H1 (cell line): ENCODE results near the gene PID1. TPM values are rescaled to one million over a fixed set of nuclear protein-coding genes. Genes with fewer than 3 reads are reported as not detected.

Experiments
- CTCF ChIA-PET: fragments of 300-600 bp; sonication (Branson Sonifier 250); formaldehyde crosslinking; loops from one replicate; lab custom pipeline; 2021; ENCODE audit not compliant: partially characterized antibody; lab: Charles Lee
- POLR2A ChIA-PET: fragments of 300-600 bp; sonication (Branson Sonifier 250); formaldehyde crosslinking; loops from one replicate; lab custom pipeline; 2021; ENCODE audit warnings: inconsistent platforms; ENCODE audit not compliant: partially characterized antibody; lab: Charles Lee
- DNase-seq, 2 experiments: peaks; one replicate each; pipeline versions ENCODE4 v3.0.0 to v3.0.0-alpha.2; 2010 to 2022; ENCODE audit warnings: low spot score in 2 of 2, low read depth in 1 of 2, mixed read lengths in 1 of 2
- FAIRE-seq: peaks from 2 replicates; lab custom pipeline; 2011; peaks lifted over from hg19 to GRCh38; lab: Jason Lieb, UNC
- H2AFZ ChIP-seq: 2 replicates; pipeline ENCODE4 v1.8.1; 2012; ENCODE audit warnings: low read length, inconsistent platforms
- H2AK5ac ChIP-seq: 2 replicates; pipeline ENCODE4 v1.6.1; 2013; ENCODE audit warnings: low read depth, low read length
- H2BK120ac ChIP-seq: replicated peaks from 2 replicates; pipeline ENCODE3; 2013; ENCODE audit warnings: low read depth, low read length, inconsistent platforms
- H2BK12ac ChIP-seq: 2 replicates; pipeline ENCODE4 v1.6.1; 2013; ENCODE audit warnings: low read depth, low read length
- H2BK15ac ChIP-seq: 2 replicates; pipeline ENCODE4 v1.6.1; 2013; ENCODE audit warnings: low read length
- H2BK20ac ChIP-seq: 2 replicates; pipeline ENCODE4 v1.6.1; 2013; ENCODE audit warnings: low read length
- H2BK5ac ChIP-seq: 2 replicates; pipeline ENCODE4 v1.6.1; 2013; ENCODE audit warnings: low read depth, low read length
- H3K14ac ChIP-seq: 2 replicates; pipeline ENCODE4 v1.6.1; 2013; ENCODE audit warnings: inconsistent platforms; ENCODE audit not compliant: insufficient read length
- H3K18ac ChIP-seq: 2 replicates; pipeline ENCODE4 v1.6.1; 2013; ENCODE audit warnings: low read length; ENCODE audit errors: extremely low read depth
- H3K23ac ChIP-seq: 2 replicates; pipeline ENCODE4 v1.6.1; 2013; ENCODE audit warnings: inconsistent platforms; ENCODE audit not compliant: insufficient read length
- H3K23me2 ChIP-seq: 2 replicates; pipeline ENCODE4 v1.6.1; 2013; ENCODE audit warnings: low read depth, low read length
- H3K27ac ChIP-seq: 2 replicates; pipeline ENCODE4 v1.6.1; 2011; ENCODE audit warnings: low read depth, low read length, inconsistent platforms
- H3K27me3 ChIP-seq, 4 experiments: replicated peaks in 1 of 4; 1 replicate in 1 of 4; 2 replicates in 3 of 4; pipeline versions ENCODE4 v1.6.1 to v1.8.1; 2011 to 2013; ENCODE audit warnings: low read length in 3 of 4, mild to moderate bottlenecking in 3 of 4, inconsistent platforms in 2 of 4, mixed read lengths in 2 of 4, moderate library complexity in 1 of 4; ENCODE audit not compliant: control insufficient read depth in 3 of 4, insufficient read depth in 3 of 4; ENCODE audit errors: extremely low read depth in 1 of 4
- H3K36me3 ChIP-seq, 4 experiments: 2 replicates each; pipeline versions ENCODE4 v1.6.1 to v1.8.1; 2011 to 2013; ENCODE audit warnings: mild to moderate bottlenecking in 4 of 4, low read length in 3 of 4, moderate library complexity in 2 of 4, control low read depth in 1 of 4, inconsistent platforms in 1 of 4; ENCODE audit not compliant: insufficient read depth in 4 of 4, control insufficient read depth in 2 of 4
- H3K4ac ChIP-seq: replicated peaks from 2 replicates; pipeline ENCODE3; 2013; ENCODE audit warnings: low read length, low read depth, mixed read lengths, inconsistent platforms; ENCODE audit not compliant: insufficient read length
- H3K4me1 ChIP-seq, 4 experiments: replicated peaks in 1 of 4; 1 replicate in 1 of 4; 2 replicates in 3 of 4; pipeline versions ENCODE4 v1.6.1 to v1.8.1; 2011 to 2013; ENCODE audit warnings: low read length in 3 of 4, inconsistent platforms in 2 of 4, mixed read lengths in 1 of 4; ENCODE audit not compliant: insufficient read depth in 4 of 4, control insufficient read depth in 3 of 4
- H3K4me2 ChIP-seq, 2 experiments: 2 replicates each; pipeline versions ENCODE4 v1.6.1 to v1.8.1; 2011 to 2013; ENCODE audit warnings: low read depth in 2 of 2, low read length in 2 of 2, control low read depth in 1 of 2, inconsistent platforms in 1 of 2, mild to moderate bottlenecking in 1 of 2; ENCODE audit not compliant: insufficient read depth in 1 of 2
- H3K4me3 ChIP-seq, 4 experiments: fragments of 200-600, 300-600 bp in 1 of 4; sonication (generic), shearing (Covaris generic), sonication (Bioruptor Twin) in 1 of 4; 2 replicates each; pipeline versions ENCODE4 v1.5.1 to v1.8.1; 2011 to 2016; ENCODE audit warnings: low read length in 4 of 4, low read depth in 3 of 4, control low read depth in 2 of 4, inconsistent platforms in 2 of 4, mild to moderate bottlenecking in 2 of 4, mixed read lengths in 1 of 4, moderate library complexity in 1 of 4; ENCODE audit not compliant: insufficient read depth in 2 of 4; ENCODE audit errors: extremely low read depth in 1 of 4
- H3K56ac ChIP-seq: replicated peaks from 2 replicates; pipeline ENCODE3; 2013; ENCODE audit warnings: low read depth, mild to moderate bottlenecking, mixed read lengths, low read length, inconsistent platforms; ENCODE audit not compliant: insufficient read length
- H3K79me1 ChIP-seq: 2 replicates; pipeline ENCODE4 v1.6.1; 2013; ENCODE audit warnings: low read depth, low read length, control low read depth
- H3K79me2 ChIP-seq, 2 experiments: 2 replicates each; pipeline versions ENCODE4 v1.6.1 to v1.8.1; 2012 to 2013; ENCODE audit warnings: low read length in 2 of 2, mild to moderate bottlenecking in 2 of 2, inconsistent platforms in 1 of 2; ENCODE audit not compliant: insufficient read depth in 2 of 2, control insufficient read depth in 1 of 2
- H3K9ac ChIP-seq, 4 experiments: replicated peaks in 1 of 4; 1 replicate in 1 of 4; 2 replicates in 3 of 4; pipeline versions ENCODE4 v1.6.1 to v1.8.1; 2011 to 2013; ENCODE audit warnings: low read depth in 3 of 4, low read length in 3 of 4, control low read depth in 2 of 4, mild to moderate bottlenecking in 2 of 4, moderate library complexity in 2 of 4, inconsistent platforms in 1 of 4; ENCODE audit errors: extremely low read depth in 1 of 4
- H3K9me3 ChIP-seq, 2 experiments: 2 replicates each; pipeline versions ENCODE4 v1.6.1 to v1.8.1; 2012 to 2013; ENCODE audit warnings: mild to moderate bottlenecking in 2 of 2, moderate library complexity in 2 of 2, control low read depth in 1 of 2, inconsistent platforms in 1 of 2, low read depth in 1 of 2, low read length in 1 of 2, mixed read lengths in 1 of 2; ENCODE audit not compliant: insufficient read depth in 2 of 2
- H4K20me1 ChIP-seq, 2 experiments: replicated peaks in 1 of 2; 2 replicates each; pipeline versions ENCODE3 to v1.8.1; 2011 to 2013; ENCODE audit warnings: inconsistent platforms in 2 of 2, low read length in 2 of 2, mild to moderate bottlenecking in 1 of 2; ENCODE audit not compliant: insufficient read depth in 2 of 2, control insufficient read depth in 1 of 2
- H4K5ac ChIP-seq: 2 replicates; pipeline ENCODE4 v1.6.1; 2013; ENCODE audit warnings: low read length, low read depth, mixed read lengths, inconsistent platforms; ENCODE audit not compliant: insufficient read length
- H4K8ac ChIP-seq: 2 replicates; pipeline ENCODE4 v1.8.0; 2013; ENCODE audit warnings: mild to moderate bottlenecking, moderate library complexity, low read length, inconsistent platforms; ENCODE audit not compliant: insufficient read depth; ENCODE audit errors: extremely low read depth
- H4K91ac ChIP-seq: replicated peaks from 2 replicates; pipeline ENCODE3; 2013; ENCODE audit warnings: low read length, mixed read lengths, inconsistent platforms; ENCODE audit not compliant: insufficient read length
- BCL11A ChIP-seq, 2 experiments: IDR thresholded peaks; one replicate each; pipeline ENCODE4 v1.6.1; 2011; ENCODE audit warnings: low read depth in 2 of 2, low read length in 2 of 2, mild to moderate bottlenecking in 2 of 2
- GABPA ChIP-seq: IDR thresholded peaks from 2 replicates; pipeline ENCODE4 v1.6.1; 2011; ENCODE audit warnings: mild to moderate bottlenecking, low read length, moderate library complexity, borderline replicate concordance; ENCODE audit not compliant: insufficient read depth
- JUND ChIP-seq: IDR thresholded peaks from 2 replicates; pipeline ENCODE4 v1.6.1; 2011; ENCODE audit warnings: mild to moderate bottlenecking, improper control_type of control experiment, low read length
- NRF1 ChIP-seq: IDR thresholded peaks from 2 replicates; pipeline ENCODE4 v1.6.1; 2011; ENCODE audit warnings: mild to moderate bottlenecking, low read depth, low read length, improper control_type of control experiment
- POLR2A ChIP-seq, 2 experiments: IDR thresholded peaks; 1 replicate in 1 of 2; 2 replicates in 1 of 2; pipeline ENCODE4 v1.6.1; 2011; ENCODE audit warnings: low read depth in 2 of 2, low read length in 2 of 2, mild to moderate bottlenecking in 2 of 2; ENCODE audit errors: control extremely low read depth in 1 of 2
- RNF2 ChIP-seq: fragments of 200-900, 300-1000 bp; sonication (generic); IDR thresholded peaks from 2 replicates; pipeline ENCODE4 v1.7.1; 2016; ENCODE audit warnings: borderline replicate concordance, low read depth, mild to moderate bottlenecking, antibody characterized with exemption, low read length; ENCODE audit not compliant: poor library complexity, severe bottlenecking; ENCODE audit errors: missing control alignments
- SP1 ChIP-seq: IDR thresholded peaks from 2 replicates; pipeline ENCODE4 v1.6.1; 2011; ENCODE audit warnings: low read depth, low read length
- TEAD4 ChIP-seq: IDR thresholded peaks from 2 replicates; pipeline ENCODE4 v1.6.1; 2012; ENCODE audit warnings: low read depth, low read length, inconsistent platforms, mixed read lengths
- WGBS, 2 experiments: shearing (Covaris generic) in 1 of 2; methylation state at CpG; one replicate each; pipeline versions ENCODE4 v1.1.6 to v1.1.7; 2013 to 2015; ENCODE audit warnings: low lambda C conversion rate in 2 of 2, mixed read lengths in 2 of 2, inconsistent platforms in 1 of 2, low coverage in 1 of 2, missing lambda C conversion rate in 1 of 2; ENCODE audit not compliant: insufficient replicate concordance in 2 of 2, insufficient coverage in 1 of 2, insufficient read length in 1 of 2; ENCODE audit errors: extremely low coverage in 1 of 2, missing lambda C conversion rate in 1 of 2; 5-methylcytosine and 5-hydroxymethylcytosine counted together
- polyA plus RNA-seq, 7 experiments: library from polyadenylated mRNA; depleted of rRNA in 3 of 7; stranded (reverse) in 5 of 7; unstranded in 2 of 7; fragments of >200 nt in 5 of 7; fragments of 200-250 nt in 2 of 7; gene quantifications; 1 replicate in 5 of 7; 2 replicates in 1 of 7; 4 replicates in 1 of 7; pipeline versions ENCODE4 v1.2.1 to v1.2.3, GENCODE V29; 2011 to 2013; ENCODE audit warnings: missing spikeins in 2 of 7, mixed read lengths in 2 of 7
- total RNA-seq: library from RNA; stranded (reverse); fragmentation: NEBNext Ultra II Directional; extraction: Animal tissue kit (Norgen Biotek cat#: 25700); gene quantifications from 2 replicates; pipeline ENCODE4 v1.2.1, GENCODE V29; 2021

PID1 gene
- total and polyA plus RNA-seq, 2 of the 8 experiments (the other 6 are each of a cell fraction or from before 2014, with no cell fraction given) = 1.5 to 3.3 TPM

- Histone ChIP-seq H4K20me1 (no peaks in the 10 kb centered on the region), H4K5ac (no peak overlapping the region), H3K27ac (no peak overlapping the region), H2BK15ac (no peak overlapping the region), H3K9ac (no peak overlapping the region), H4K8ac (no peak overlapping the region), H2BK20ac (no peak overlapping the region), H3K79me2 (no peaks in the 10 kb centered on the region), H3K18ac (no peak overlapping the region), H3K79me1 (no peaks in the 10 kb centered on the region), H3K4me1 (no peaks in the 10 kb centered on the region), H3K56ac (no peak overlapping the region), H3K4ac (no peak overlapping the region), H2BK5ac (no peak overlapping the region), H3K27me3 (no peaks in the 10 kb centered on the region), H3K4me2 (no peak overlapping the region), H3K23ac (no peak overlapping the region), H3K4me3 (no peak overlapping the region), H3K14ac (no peak overlapping the region), H2BK120ac (no peak overlapping the region), H3K36me3 (no peaks in the 10 kb centered on the region), H3K23me2 (no peaks in the 10 kb centered on the region), H4K91ac (no peak overlapping the region), H2AFZ (no peak overlapping the region), H2BK12ac (no peak overlapping the region), H2AK5ac (no peak overlapping the region), H3K9me3 (no peaks in the 10 kb centered on the region)
- DNase-seq (no peak), FAIRE-seq (no peak)
- WGBS, 2 experiments = 100% methylated on average over 1 of the region's 1 CpG; no CpG with 5 or more reads in 1 of the 2 experiments
- POLR2A ChIA-PET = no interaction called here
- no peak for TF ChIP-seq NRF1
- no peak for TF ChIP-seq RNF2
- no peak for TF ChIP-seq SP1
- no peak for TF ChIP-seq BCL11A (IDR thresholded peaks at IDR 0.05; ENCODE audit: low read depth in 2 of 2, low read length in 2 of 2)
- no peak for TF ChIP-seq JUND
- no peak for TF ChIP-seq POLR2A (IDR thresholded peaks at IDR 0.05; ENCODE audit: control extremely low read depth in 1 of 2, low read depth in 2 of 2, low read length in 2 of 2)
- no peak for TF ChIP-seq GABPA
- TF ChIP-seq TEAD4 = no peak
- CTCF ChIA-PET = interaction anchor here (0.8 to 1.3 kb wide), 3 partner anchors 10 to 15 kb away, joined by 3 to 5 read pairs (median 3); no protein-coding TSS in a partner anchor
Observed at GRCh38 chr2:229287823-229288222, 16.7 kb upstream of the PID1 start.
